K562 (cell line): ENCODE measurements around the gene DCTN5. TPM values are rescaled to one million over a fixed set of nuclear protein-coding genes. Genes with fewer than 3 reads are reported as not detected.
A peak's percentile ranks its signal among the peaks of the same experiment; 100 is the strongest.

Experiments used
- ATAC-seq: fragments of 200-7000 bp; cut with Tn5 transposase; 3 replicates; pipeline ENCODE4 v1.9.1; 2020; ENCODE audit warnings: moderate library complexity
- BruUV-seq: library from RNA; stranded (reverse); fragments of 400-500 nt; replicated peaks from 2 replicates; lab custom pipeline; 2021; lab: Mats Ljungman, UMichigan
- CTCF ChIA-PET: fragments of 300-600 bp; formaldehyde crosslinking; extraction: SDS; loops from one replicate; lab custom pipeline; 2021; ENCODE audit warnings: low intra/inter-chr PET ratio; lab: Yijun Ruan, JAX
- POLR2A ChIA-PET: fragments of 300-600, 350-650 bp; sonication (Branson Sonifier 250); formaldehyde crosslinking; extraction: SDS; loops from one replicate; lab custom pipeline; 2021; ENCODE audit warnings: antibody characterized with exemption, inconsistent platforms; lab: Yijun Ruan, JAX
- DNase-seq, 4 experiments: peaks; one replicate each; pipeline versions ENCODE4 v3.0.0 to v3.0.0-alpha.2; 2011 to 2018; ENCODE audit warnings: low spot score in 3 of 4, mixed read lengths in 3 of 4; ENCODE audit errors: extremely low read depth in 1 of 4
- FAIRE-seq: peaks from 2 replicates; lab custom pipeline; 2011; peaks lifted over from hg19 to GRCh38; lab: Jason Lieb, UNC
- H2AFZ ChIP-seq: 2 replicates; pipeline ENCODE4 v1.6.0; 2011; ENCODE audit warnings: low read depth, low read length, control low read depth, inconsistent platforms
- H3K27ac ChIP-seq: fragments of 200-600 bp; 3 replicates; pipeline ENCODE4 v1.8.0; 2011; ENCODE audit warnings: low read depth, mild to moderate bottlenecking, control low read depth, inconsistent platforms, low read length, moderate library complexity, mixed read lengths; ENCODE audit errors: extremely low read depth
- H3K27me3 ChIP-seq, 2 experiments: fragments of 300-600 bp in 1 of 2; 2 replicates in 1 of 2; 3 replicates in 1 of 2; pipeline versions ENCODE4 v1.6.0 to v1.8.0; 2011; ENCODE audit warnings: inconsistent platforms in 2 of 2, low read length in 2 of 2, mild to moderate bottlenecking in 1 of 2, mixed read lengths in 1 of 2, moderate library complexity in 1 of 2; ENCODE audit not compliant: control insufficient read depth in 2 of 2, insufficient read depth in 2 of 2
- H3K36me3 ChIP-seq: fragments of 300-600 bp; 3 replicates; pipeline ENCODE4 v1.8.0; 2011; ENCODE audit warnings: mild to moderate bottlenecking, low read length, inconsistent platforms; ENCODE audit not compliant: control insufficient read depth, insufficient read depth
- H3K4me1 ChIP-seq, 2 experiments: fragments of 200-600 bp in 1 of 2; replicated peaks in 1 of 2; 2 replicates in 1 of 2; 3 replicates in 1 of 2; pipeline versions ENCODE4 v1.5.1 to v1.8.0; 2011; ENCODE audit warnings: inconsistent platforms in 2 of 2, low read length in 2 of 2, mild to moderate bottlenecking in 1 of 2, mixed read lengths in 1 of 2, moderate library complexity in 1 of 2; ENCODE audit not compliant: control insufficient read depth in 2 of 2, insufficient read depth in 2 of 2
- H3K4me2 ChIP-seq: 2 replicates; pipeline ENCODE4 v1.6.1; 2011; ENCODE audit warnings: low read length, control low read depth, inconsistent platforms, mixed read lengths; ENCODE audit not compliant: insufficient read depth
- H3K4me3 ChIP-seq: fragments of 200-600 bp; sonication (generic), shearing (Covaris generic); 2 replicates; pipeline ENCODE4 v1.5.1; 2016; ENCODE audit warnings: control low read depth, inconsistent platforms
- H3K79me2 ChIP-seq: fragments of 200-600 bp; 3 replicates; pipeline ENCODE4 v1.8.0; 2011; ENCODE audit warnings: low read length, inconsistent platforms; ENCODE audit not compliant: control insufficient read depth, insufficient read depth
- H3K9ac ChIP-seq, 2 experiments: 2 replicates each; pipeline versions ENCODE4 v1.6.0 to v1.6.1; 2011; ENCODE audit warnings: low read depth in 2 of 2, low read length in 2 of 2, control low read depth in 1 of 2, inconsistent platforms in 1 of 2, mild to moderate bottlenecking in 1 of 2, mixed read lengths in 1 of 2; ENCODE audit not compliant: insufficient read depth in 1 of 2
- H3K9me1 ChIP-seq: one replicate; pipeline ENCODE4 v1.6.0; 2011; ENCODE audit warnings: inconsistent platforms, mild to moderate bottlenecking, low read length, moderate library complexity; ENCODE audit not compliant: control insufficient read depth, insufficient read depth
- H3K9me3 ChIP-seq: replicated peaks from 2 replicates; pipeline ENCODE4 v1.5.1; 2011; ENCODE audit warnings: low read depth, low read length, inconsistent platforms; ENCODE audit not compliant: control insufficient read depth, insufficient read depth
- H4K20me1 ChIP-seq: replicated peaks from 2 replicates; pipeline ENCODE4 v1.6.1; 2011; ENCODE audit warnings: low read length, inconsistent platforms, mixed read lengths; ENCODE audit not compliant: control insufficient read depth, insufficient read depth
- HMGN3 ChIP-seq: IDR thresholded peaks from 2 replicates; pipeline ENCODE4 v1.6.1; 2011; ENCODE audit warnings: borderline replicate concordance, low read depth, mild to moderate bottlenecking, mixed read lengths, low read length; ENCODE audit not compliant: insufficient read length; ENCODE audit errors: extremely low read depth
- NRF1 ChIP-seq, 2 experiments: fragments of 450-650 bp; IDR thresholded peaks in 1 of 2; conservative IDR thresholded peaks in 1 of 2; 2 replicates each; pipeline ENCODE4 v1.6.1; 2014; ENCODE audit warnings: mild to moderate bottlenecking in 2 of 2
- ZNF184 ChIP-seq: sonication (generic); formaldehyde crosslinking; IDR thresholded peaks from 2 replicates; pipeline ENCODE4 v1.5.0; 2020; ENCODE audit warnings: missing genetic modification reagents
- WGBS: fragments of 100-300 bp; shearing (Covaris generic); methylation state at CpG from one replicate; pipeline ENCODE4 v1.1.6; 2016; ENCODE audit warnings: low coverage, mixed read lengths; ENCODE audit not compliant: insufficient coverage; ENCODE audit errors: missing lambda C conversion rate; 5-methylcytosine and 5-hydroxymethylcytosine counted together
- in situ Hi-C: fragments of 300-500 bp; cut with MboI; formaldehyde crosslinking; loops from 4 replicates; pipeline ENCODE4 v1.15.0; 2018; ENCODE audit warnings: inconsistent platforms, mixed read lengths
- intact Hi-C: fragments of 100-400 bp; cut with micrococcal nuclease; formaldehyde crosslinking; loops from 2 replicates; pipeline ENCODE4 v1.14.2; 2022
- polyA plus RNA-seq, 8 experiments: library from polyadenylated mRNA; depleted of rRNA in 4 of 8; stranded (reverse) in 5 of 8; unstranded in 3 of 8; fragments of >200 nt; fragmentation: Nextera tagmentation in 2 of 8; fragmentation: Illumina TruSeq in 1 of 8; extraction: Ambion mirVana in 2 of 8; extraction: Trizol in 1 of 8; gene quantifications; 2 replicates each; pipeline versions ENCODE4 v1.2.1 to v1.2.3, GENCODE V29; 2011 to 2014; ENCODE audit warnings: inconsistent platforms in 1 of 8, missing spikeins in 1 of 8
- total RNA-seq, 7 experiments: library from RNA; depleted of rRNA in 6 of 7; stranded (reverse); fragments of >200 nt in 6 of 7; fragmentation: Illumina TruSeq in 2 of 7; extraction: Trizol in 2 of 7; gene quantifications; 2 replicates each; pipeline versions ENCODE4 v1.2.1 to v1.2.3, GENCODE V29; 2011 to 2021; ENCODE audit warnings: low replicate concordance in 1 of 7

The DCTN5 gene
- total and polyA plus RNA-seq, 9 of the 15 experiments (the other 6 are each of a cell fraction or from before 2014, with no cell fraction given): 35.8 to 149 (median 75.9) TPM

DNA sequence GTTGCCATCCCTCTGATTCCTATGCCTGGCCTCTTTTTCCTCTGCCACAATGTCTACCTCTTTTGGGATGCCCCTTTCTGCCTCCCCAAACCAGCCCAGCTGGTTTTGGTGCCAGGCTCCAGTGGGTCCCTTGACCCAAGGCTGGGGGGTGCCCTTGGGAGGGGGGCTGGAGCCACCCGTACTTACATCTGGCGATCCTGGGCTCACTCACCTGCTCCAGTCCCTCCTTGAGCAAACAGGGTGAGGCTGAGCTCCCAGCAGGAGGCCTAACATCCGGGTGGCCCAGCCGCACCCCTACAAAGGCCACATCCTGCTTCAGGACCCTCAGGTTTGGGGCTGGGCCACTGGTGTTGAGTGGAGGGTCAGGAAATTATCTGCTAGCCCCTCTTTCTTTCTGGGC is 70.5 kb downstream of the DCTN5 start:
- in situ Hi-C loops (no loop called here), intact Hi-C loops (no loop called here)
- 12% methylated on average over 4 of the region's 4 CpGs for WGBS
- H2AFZ ChIP-seq: no peak overlapping the region
- no peaks in the 10 kb centered on the region for H3K79me2 ChIP-seq
- POLR2A ChIA-PET: interaction anchor here (0.6 to 1.4 kb wide), 4 partner anchors 9 to 740 kb away, joined by 3 to 4 read pairs (median 4); no protein-coding TSS in a partner anchor
- no peaks in the 10 kb centered on the region for H3K36me3 ChIP-seq
- CTCF ChIA-PET: no interaction called here
- H4K20me1 ChIP-seq: no peaks in the 10 kb centered on the region
- H3K9me1 ChIP-seq: no peaks in the 10 kb centered on the region
- peaks cover 0 to 10% of the 10 kb centered on the region in 2 experiments; a peak in 2 of 5 replicates for H3K27me3 ChIP-seq
- no peak overlapping the region for H3K4me2 ChIP-seq
- H3K9ac ChIP-seq: no peak overlapping the region
- DNase-seq (no peak), ATAC-seq (no peak), FAIRE-seq (no peak)
- H3K4me1 ChIP-seq: peaks cover 0 to 11% of the 10 kb centered on the region in 2 experiments; a peak in 2 of 5 replicates
- BruUV-seq: no TSS peak
- H3K27ac ChIP-seq: no peak overlapping the region
- H3K4me3 ChIP-seq: no peak overlapping the region
- no peaks in the 10 kb centered on the region for H3K9me3 ChIP-seq
- no peak for TF ChIP-seq ZNF184 (CRISPR knock-in tag)
- TF ChIP-seq, all 486 proteins: peak for 0

DNA sequence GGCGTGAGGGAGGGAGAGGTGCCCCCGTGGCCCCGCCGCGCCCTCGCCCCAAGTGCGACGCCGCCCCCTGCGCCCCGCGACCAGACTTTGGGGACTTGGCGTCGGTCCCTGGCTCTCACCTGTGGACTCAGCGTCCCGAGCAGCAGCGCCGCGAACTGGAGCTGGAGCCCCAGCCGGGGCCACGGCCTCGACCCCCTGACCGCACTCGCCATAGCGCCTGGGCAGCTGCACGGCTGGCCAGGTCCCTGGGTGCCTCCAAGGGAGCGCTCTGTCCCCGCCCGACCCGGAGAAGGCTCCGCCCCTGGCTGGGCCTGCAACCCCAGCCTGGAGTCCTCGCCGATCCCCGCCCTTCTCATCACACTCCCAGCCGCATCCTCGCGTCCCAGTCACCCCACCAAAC is 71.7 kb downstream of the DCTN5 start, which contains the start of gene ERN2:
Gene ERN2, minus strand, starts transcription at position 247 of the 400 bp plus-strand sequence. Its CDS starts 35 bp downstream, at position 212.
- in situ Hi-C loops: no loop called here
- CTCF ChIA-PET: no interaction called here
- WGBS: 19% methylated on average over 23 of the region's 37 CpGs
- TF ChIP-seq NRF1 (conservative IDR thresholded peaks at IDR 0.05 in 1 of 2, IDR thresholded peaks at IDR 0.05 in 1 of 2): no peak
- TF ChIP-seq HMGN3: no peak

More for the DNA sequence above, 71.7 kb downstream of the DCTN5 start, which contains the start of gene ERN2:
- no TSS peak for BruUV-seq
- Histone ChIP-seq H2AFZ (no peak within 1 kb of the TSS), H3K79me2 (no peaks in the 10 kb centered on the region), H3K9me1 (no peaks in the 10 kb centered on the region), H3K27me3 (peaks cover 0 to 10% of the 10 kb centered on the region in 2 experiments; a peak in 2 of 5 replicates), H4K20me1 (no peaks in the 10 kb centered on the region), H3K9ac (peak within 1 kb of the TSS in 1 of 2 experiments; percentile 51; a peak in 2 of 4 replicates), H3K9me3 (no peaks in the 10 kb centered on the region), H3K27ac (no peak within 1 kb of the TSS), H3K4me2 (no peak within 1 kb of the TSS), H3K4me1 (peaks cover 0 to 11% of the 10 kb centered on the region in 2 experiments; a peak in 2 of 5 replicates), H3K4me3 (no peak within 1 kb of the TSS), H3K36me3 (no peaks in the 10 kb centered on the region)
- peak in 2 of 4 experiments; percentile 37 to 50 for DNase-seq
- POLR2A ChIA-PET: interaction anchor here (1.4 kb wide), 1 partner anchor 12 kb away, joined by 4 read pairs; no protein-coding TSS in a partner anchor
- intact Hi-C loops: no loop called here
- no peak for FAIRE-seq
- peak; percentile 84 for ATAC-seq
